Measurements from ENCODE around the gene ATP5IF1. TPM values are rescaled to one million over a fixed set of nuclear protein-coding genes. Genes with fewer than 3 reads are reported as not detected.

ATP5IF1 gene
- total and polyA plus RNA-seq, 10 of the 15 experiments (the other 5 are each of a cell fraction or from before 2014, with no cell fraction given): 253 to 1,210 (median 418) TPM

GRCh38 chr1:28244549-28245251, 8.8 kb downstream of the ATP5IF1 start:
- in situ Hi-C loops (cut with MboI) (loop anchor here (5.0 kb wide), 1 partner anchor 358 kb away; no protein-coding TSS in a partner anchor), intact Hi-C loops (cut with micrococcal nuclease; ENCODE audit: unreplicated experiment) (loop anchor here (2.0 to 10.0 kb wide), 5 partner anchors 53 to 470 kb away; partner anchors contain the start of genes STX12 and THEMIS2)
- Histone ChIP-seq H3K4me2 (ENCODE audit: control insufficient read depth, insufficient read depth) (peak overlapping the region; percentile 58), H3K79me2 (ENCODE audit: control insufficient read depth, insufficient read depth, low read length) (peaks cover 10% of the 10 kb centered on the region), H3K27me3 (replicated peaks in 1 of 2; ENCODE audit: control insufficient read depth in 2 of 2, insufficient read depth in 2 of 2, low read length in 1 of 2) (no peaks in the 10 kb centered on the region), H3K4me3 (peak overlapping the region; percentile 46; the same call in 1 of the 2 replicates), H3K27ac (ENCODE audit: control insufficient read depth, insufficient read depth) (peak overlapping the region; percentile 85), H3K4me1 (ENCODE audit: control insufficient read depth, insufficient read depth, low read length) (peaks cover 55% of the 10 kb centered on the region), H4K20me1 (ENCODE audit: control insufficient read depth, insufficient read depth) (no peaks in the 10 kb centered on the region), H2AFZ (ENCODE audit: control insufficient read depth, low read depth, low read length) (no peak overlapping the region; the same call in 1 of the 2 replicates), H3K36me3 (ENCODE audit: control insufficient read depth in 2 of 2, insufficient read depth in 2 of 2, low read length in 1 of 2) (no peaks in the 10 kb centered on the region; a peak in 1 of 4 replicates), H3K9ac (ENCODE audit: control insufficient read depth, insufficient read depth, low read length) (peak overlapping the region; percentile 88), H3K9me3 (replicated peaks; ENCODE audit: control insufficient read depth, insufficient read depth, low read length) (no peaks in the 10 kb centered on the region)
- ATAC-seq (peak; percentile 27), DNase-seq (ENCODE audit: low read depth, low spot score) (peak; percentile 75), FAIRE-seq (no peak)
- 9% methylated on average over 13 of the region's 13 CpGs for WGBS (ENCODE audit: insufficient coverage, insufficient replicate concordance, low lambda C conversion rate, missing lambda C conversion rate)
- POLR2A ChIA-PET: interaction anchor here (0.6 to 7.6 kb wide), 8 partner anchors 9 to 191 kb away, joined by 3 to 125 read pairs (median 4); partner anchors contain the start of genes ATP5IF1 and MED18
- CTCF ChIA-PET: interaction anchor here (0.5 to 3.2 kb wide), 7 partner anchors 9 to 621 kb away, joined by 3 to 27 read pairs (median 3); partner anchors contain the start of genes ATP5IF1, MED18 and YTHDF2
- RAD21 ChIA-PET (ENCODE audit: unreplicated experiment): interaction anchor here (0.6 to 4.9 kb wide), 11 partner anchors 9 to 378 kb away, joined by 3 to 54 read pairs (median 4); partner anchors contain the start of genes ATP5IF1 and PTAFR
- no TSS peak for BruUV-seq (replicated peaks)
- SMC1A ChIA-PET (ENCODE audit: uncharacterized antibody, unreplicated experiment): interaction anchor here (0.5 to 9.7 kb wide), 9 partner anchors 10 to 802 kb away, joined by 3 to 84 read pairs (median 3); partner anchors contain the start of genes ATP5IF1, DNAJC8 and PTAFR
- TF ChIP-seq GATAD2B (conservative IDR thresholded peaks at IDR 0.05; ENCODE audit: low read depth) (0 out of 2 replicates have a peak, but pooled peaks have one; percentile 53), BHLHE40 (IDR thresholded peaks at IDR 0.05; ENCODE audit: borderline replicate concordance in 1 of 2, low read depth in 2 of 2, low read length in 1 of 2) (peak in 1 of 2 experiments; percentile 36; a peak in 1 of 4 replicates), RFX5 (IDR thresholded peaks at IDR 0.05; ENCODE audit: low read depth, low read length) (no peak), EP300 (IDR thresholded peaks at IDR 0.05; ENCODE audit: borderline replicate concordance in 1 of 2, control insufficient read depth in 1 of 2, low read depth in 2 of 2, low read length in 2 of 2) (peak in 1 of 2 experiments; percentile 51; a peak in 2 of 4 replicates), STAT3 (IDR thresholded peaks at IDR 0.05; ENCODE audit: low read depth, low read length) (no peak), BCL11A (IDR thresholded peaks at IDR 0.05; ENCODE audit: low read depth, low read length) (no peak), SUZ12 (IDR thresholded peaks at IDR 0.05; ENCODE audit: unreplicated experiment) (no peak), USF2 (IDR thresholded peaks at IDR 0.05; ENCODE audit: borderline replicate concordance, low read depth, low read length) (no peak), MEF2B (IDR thresholded peaks at IDR 0.05; ENCODE audit: partially characterized antibody, poor library complexity, severe bottlenecking) (peak; percentile 88), YBX1 (IDR thresholded peaks at IDR 0.05) (no peak), HSF1 (IDR thresholded peaks at IDR 0.05; ENCODE audit: low read depth, low read length) (no peak), CBFB (IDR thresholded peaks at IDR 0.05; ENCODE audit: low read depth) (no peak), CREB1 (IDR thresholded peaks at IDR 0.05; ENCODE audit: low read depth) (peak; percentile 32; the same call in 1 of the 2 replicates), TARDBP (IDR thresholded peaks at IDR 0.05; ENCODE audit: borderline replicate concordance) (no peak), RUNX3 (IDR thresholded peaks at IDR 0.05; ENCODE audit: low read length) (peak; percentile 89), JUND (IDR thresholded peaks at IDR 0.05; ENCODE audit: low read depth, low read length) (no peak), JUNB (IDR thresholded peaks at IDR 0.05) (peak; percentile 15; the same call in 1 of the 2 replicates), POLR2AphosphoS2 (IDR thresholded peaks at IDR 0.05; ENCODE audit: low read depth, low read length) (no peak), RAD51 (IDR thresholded peaks at IDR 0.05) (peak; percentile 41; the same call in 1 of the 2 replicates), NR2C2 (IDR thresholded peaks at IDR 0.05; ENCODE audit: borderline replicate concordance, control insufficient read depth, insufficient read length, low read depth) (no peak), CHD2 (IDR thresholded peaks at IDR 0.05; ENCODE audit: borderline replicate concordance, low read depth, low read length) (no peak), IKZF1 (conservative IDR thresholded peaks at IDR 0.05) (peak; percentile 73)
